Colonic mucosa (tissue), 4 donors: ENCODE measurements around the gene SIRT7. TPM values are rescaled to one million over a fixed set of nuclear protein-coding genes. Genes with fewer than 3 reads are reported as not detected.

Source experiments
- DNase-seq: peaks from one replicate; pipeline ENCODE4 v3.0.0-alpha.2; 2020
- H3K27ac ChIP-seq: fragments of 200-600 bp; one replicate; pipeline ENCODE4 v1.8.0; 2021
- H3K27me3 ChIP-seq: fragments of 200-600 bp; one replicate; pipeline ENCODE4 v1.8.0; 2021
- H3K36me3 ChIP-seq: fragments of 200-600 bp; one replicate; pipeline ENCODE4 v1.8.0; 2021
- H3K4me1 ChIP-seq: fragments of 200-600 bp; one replicate; pipeline ENCODE4 v1.8.0; 2021; ENCODE audit warnings: mild to moderate bottlenecking
- H3K4me3 ChIP-seq: fragments of 200-600 bp; one replicate; pipeline ENCODE4 v1.8.0; 2021
- H3K9ac ChIP-seq, 2 donors: one replicate each; pipeline ENCODE4 v1.7.0; 2013; ENCODE audit warnings: control low read depth in 2 of 2, low read depth in 2 of 2, low read length in 2 of 2
- H3K9me3 ChIP-seq: fragments of 200-600 bp; one replicate; pipeline ENCODE4 v1.8.0; 2021
- intact Hi-C: fragments of 100-400 bp; cut with DNase I; formaldehyde crosslinking; loops from one replicate; pipeline ENCODE4 v1.14.1; 2022
- total RNA-seq, 2 donors: library from RNA; stranded (reverse); fragmentation: NEBNext Ultra II Directional in 1 of 2; extraction: Animal tissue kit (Norgen Biotek cat#: 25700) in 1 of 2; gene quantifications; one replicate each; pipeline ENCODE4 v1.2.1, GENCODE V29; 2021
- TF ChIP-seq, protein P1 (sequence below): fragments of 200-600 bp; IDR thresholded peaks from one replicate; pipeline ENCODE4 v1.8.0; 2022; ENCODE audit warnings: antibody characterized with exemption, mild to moderate bottlenecking
- donor health status: healthy.
- donor health status: DM: no; HTN: no; CAD: no.
- donor health status: DM: no; HTN: no; CAD: no.

SIRT7 gene
- total RNA-seq, 2 donors from 2014 or later: 43.3 to 81.9 TPM

DNA sequence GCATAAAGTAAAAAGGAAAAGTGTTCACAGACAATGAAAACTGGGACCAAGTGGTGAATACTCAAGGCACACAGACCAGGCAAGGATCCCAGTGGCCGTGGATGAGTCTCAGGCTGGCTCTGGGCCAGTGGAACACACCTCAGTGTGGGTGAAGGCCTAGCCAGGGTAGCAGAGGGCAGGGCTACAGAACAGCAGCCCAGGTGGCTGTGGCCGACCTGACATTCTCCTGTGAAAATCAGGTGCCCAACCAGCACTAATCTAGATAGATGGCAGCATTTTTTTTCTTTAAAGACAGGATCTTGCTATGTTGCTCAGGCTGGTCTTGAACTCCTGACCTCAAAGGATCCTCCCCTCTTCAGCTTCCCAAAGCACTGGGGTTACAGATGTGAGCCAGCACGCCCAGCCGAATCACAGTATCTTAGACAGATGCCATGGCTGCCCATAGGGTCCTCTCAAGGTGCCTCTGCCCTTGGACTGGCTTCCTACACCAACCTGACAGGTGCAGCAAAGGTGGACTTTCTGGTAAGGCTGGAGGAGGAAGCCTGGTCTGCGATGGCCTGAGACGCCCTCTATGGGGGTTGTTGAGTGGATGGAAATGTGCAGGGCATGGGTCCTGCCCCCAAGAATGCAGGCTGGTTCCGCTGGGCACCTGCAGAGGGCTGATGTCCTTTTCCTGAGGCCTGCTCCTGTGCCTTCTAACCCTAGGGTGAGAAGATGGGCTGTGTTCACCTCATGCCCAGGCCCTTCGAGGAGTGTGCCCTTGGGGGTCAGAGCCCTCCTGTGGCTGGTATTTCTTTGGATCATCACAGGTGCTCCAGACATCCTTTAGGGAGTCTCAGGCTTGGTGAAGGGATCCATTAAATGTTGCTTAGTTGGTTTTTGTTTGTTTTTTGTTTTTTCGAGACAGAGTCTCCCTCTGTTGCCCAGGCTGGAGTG lies 53.9 kb downstream of the SIRT7 start:
- H3K27ac ChIP-seq: no peak overlapping the region
- H3K4me1 ChIP-seq: peaks cover 38% of the 10 kb centered on the region
- no peak overlapping the region for H3K4me3 ChIP-seq
- no peaks in the 10 kb centered on the region for H3K9me3 ChIP-seq
- intact Hi-C loops: no loop called here
- TF ChIP-seq, protein P1, sequence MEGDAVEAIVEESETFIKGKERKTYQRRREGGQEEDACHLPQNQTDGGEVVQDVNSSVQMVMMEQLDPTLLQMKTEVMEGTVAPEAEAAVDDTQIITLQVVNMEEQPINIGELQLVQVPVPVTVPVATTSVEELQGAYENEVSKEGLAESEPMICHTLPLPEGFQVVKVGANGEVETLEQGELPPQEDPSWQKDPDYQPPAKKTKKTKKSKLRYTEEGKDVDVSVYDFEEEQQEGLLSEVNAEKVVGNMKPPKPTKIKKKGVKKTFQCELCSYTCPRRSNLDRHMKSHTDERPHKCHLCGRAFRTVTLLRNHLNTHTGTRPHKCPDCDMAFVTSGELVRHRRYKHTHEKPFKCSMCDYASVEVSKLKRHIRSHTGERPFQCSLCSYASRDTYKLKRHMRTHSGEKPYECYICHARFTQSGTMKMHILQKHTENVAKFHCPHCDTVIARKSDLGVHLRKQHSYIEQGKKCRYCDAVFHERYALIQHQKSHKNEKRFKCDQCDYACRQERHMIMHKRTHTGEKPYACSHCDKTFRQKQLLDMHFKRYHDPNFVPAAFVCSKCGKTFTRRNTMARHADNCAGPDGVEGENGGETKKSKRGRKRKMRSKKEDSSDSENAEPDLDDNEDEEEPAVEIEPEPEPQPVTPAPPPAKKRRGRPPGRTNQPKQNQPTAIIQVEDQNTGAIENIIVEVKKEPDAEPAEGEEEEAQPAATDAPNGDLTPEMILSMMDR: no peak
- H3K27me3 ChIP-seq: no peaks in the 10 kb centered on the region
- no peaks in the 10 kb centered on the region for H3K36me3 ChIP-seq
- peak overlapping the region in 1 of 2 donors; percentile 86 for H3K9ac ChIP-seq
- DNase-seq: no peak

DNA sequence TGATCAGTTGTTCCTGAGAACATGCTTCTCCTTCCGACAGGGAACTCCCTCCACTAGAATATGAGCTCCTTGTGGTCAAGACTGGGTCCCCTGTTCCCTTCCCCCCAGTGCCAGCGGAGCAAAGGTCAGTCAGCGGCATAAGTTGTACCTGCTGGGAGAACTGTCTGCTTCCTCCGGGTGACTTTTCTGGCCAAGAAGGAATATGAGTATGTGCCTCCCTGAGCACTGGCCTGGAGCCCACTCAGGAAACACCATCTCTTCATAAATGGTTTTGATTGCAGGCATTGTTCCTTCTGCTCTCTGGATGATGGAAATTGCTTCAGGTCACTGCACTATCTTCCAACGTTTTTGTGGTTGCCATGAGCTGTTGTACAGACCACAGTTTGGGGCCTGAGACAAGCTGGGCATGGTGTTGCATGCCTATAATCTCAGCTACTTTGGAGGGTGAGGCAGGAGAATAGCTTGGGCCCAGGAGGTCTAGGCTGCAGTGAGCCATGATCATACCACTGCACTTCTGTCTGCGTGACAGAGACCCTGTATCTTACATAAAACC lies 54.8 kb downstream of the SIRT7 start:
- peak overlapping the region in 1 of 2 donors; percentile 24 for H3K9ac ChIP-seq
- no peak for DNase-seq
- intact Hi-C loops: no loop called here
- H3K27ac ChIP-seq: no peak overlapping the region
- peaks cover 41% of the 10 kb centered on the region for H3K4me1 ChIP-seq
- H3K36me3 ChIP-seq: peaks cover 3% of the 10 kb centered on the region
- no peak overlapping the region for H3K4me3 ChIP-seq
- TF ChIP-seq, protein P1: no peak
- no peaks in the 10 kb centered on the region for H3K27me3 ChIP-seq
- H3K9me3 ChIP-seq: no peaks in the 10 kb centered on the region

Other genes with a start within 250 kb of the SIRT7 start
- gene ARL16, start 234.4 kb downstream of the SIRT7 start, total RNA-seq: 10 to 100 TPM; 24.6 to 25.0 TPM
- gene HGS, start 234.2 kb downstream of the SIRT7 start, total RNA-seq: 100 to 1,000 TPM in 1 of 2 donors, 10 to 100 TPM in 1; 75.2 to 131 TPM
- gene MRPL12, start 214.8 kb downstream of the SIRT7 start, total RNA-seq: 100 to 1,000 TPM; 106 to 225 TPM
- gene SLC25A10, start 205.9 kb downstream of the SIRT7 start, total RNA-seq: 100 to 1,000 TPM in 1 of 2 donors, 10 to 100 TPM in 1; 46.0 to 110 TPM
- not detected for gene GCGR, start 114.0 kb downstream of the SIRT7 start, total RNA-seq
- gene MCRIP1, start 84.9 kb downstream of the SIRT7 start, total RNA-seq: 10 to 100 TPM; 25.9 to 26.2 TPM
- gene PPP1R27, start 83.1 kb downstream of the SIRT7 start, total RNA-seq: not detected
- 1,000 to 10,000 TPM in 1 of 2 donors, 100 to 1,000 TPM in 1; 719 to 1,051 TPM for gene P4HB, start 57.6 kb downstream of the SIRT7 start, total RNA-seq
- gene ARHGDIA, start 46.8 kb downstream of the SIRT7 start, total RNA-seq: 100 to 1,000 TPM; 407 to 546 TPM
- gene ALYREF, start 26.6 kb downstream of the SIRT7 start, total RNA-seq: 100 to 1,000 TPM in 1 of 2 donors, 10 to 100 TPM in 1; 66.6 to 191 TPM
- 100 to 1,000 TPM; 106 to 174 TPM for gene ANAPC11, start 26.5 kb downstream of the SIRT7 start, total RNA-seq
- under 1 TPM in 1 of 2 donors, not detected in 1; 0.22 TPM for gene NPB, start 15.9 kb downstream of the SIRT7 start, total RNA-seq
- gene PCYT2, start 6.8 kb downstream of the SIRT7 start, total RNA-seq: 10 to 100 TPM; 47.5 to 71.6 TPM
- 10 to 100 TPM; 16.0 to 20.4 TPM for gene MAFG, start 9.6 kb upstream of the SIRT7 start, total RNA-seq
- 100 to 1,000 TPM in 1 of 2 donors, 10 to 100 TPM in 1; 56.5 to 131 TPM for gene PYCR1, start 19.1 kb upstream of the SIRT7 start, total RNA-seq
- under 1 TPM in 1 of 2 donors, not detected in 1; 0.27 TPM for gene MYADML2, start 29.1 kb upstream of the SIRT7 start, total RNA-seq
- gene NOTUM, start 43.0 kb upstream of the SIRT7 start, total RNA-seq: under 1 TPM in 1 of 2 donors, not detected in 1; 0.57 TPM
- gene ASPSCR1, start 59.5 kb upstream of the SIRT7 start, total RNA-seq: 10 to 100 TPM; 21.7 to 43.0 TPM
- gene CENPX, start 104.7 kb upstream of the SIRT7 start, total RNA-seq: 100 to 1,000 TPM in 1 of 2 donors, 10 to 100 TPM in 1; 91.1 to 238 TPM
- gene LRRC45, start 105.1 kb upstream of the SIRT7 start, total RNA-seq: 10 to 100 TPM; 16.6 to 60.0 TPM
- 10 to 100 TPM in 1 of 2 donors, 1 to 10 TPM in 1; 7.0 to 16.6 TPM for gene RAC3, start 113.5 kb upstream of the SIRT7 start, total RNA-seq
- gene DCXR, start 119.5 kb upstream of the SIRT7 start, total RNA-seq: 100 to 1,000 TPM; 115 to 183 TPM
- 10 to 100 TPM; 30.6 to 32.1 TPM for gene RFNG, start 133.6 kb upstream of the SIRT7 start, total RNA-seq
- gene GPS1, start 133.7 kb upstream of the SIRT7 start, total RNA-seq: 100 to 1,000 TPM in 1 of 2 donors, 10 to 100 TPM in 1; 70.8 to 129 TPM
- gene DUS1L, start 147.6 kb upstream of the SIRT7 start, total RNA-seq: 100 to 1,000 TPM; 113 to 253 TPM
- 100 to 1,000 TPM; 168 to 198 TPM for gene FASN, start 180.1 kb upstream of the SIRT7 start, total RNA-seq